T-helper 2 cell treated with Interferon-gamma antibody and Interleukin-4, amounts not matched to agents 100 ng/mL and 5 ng/mL, for 36 hours (primary cell): ENCODE data around the gene RNPS1. TPM values are rescaled to one million over a fixed set of nuclear protein-coding genes. Genes with fewer than 3 reads are reported as not detected.

ENCODE experiments used
- intact Hi-C: fragments of 100-400 bp; cut with micrococcal nuclease; formaldehyde crosslinking; loops from one replicate; pipeline ENCODE4 v1.15.1; 2023
- total RNA-seq: library from RNA; stranded (reverse); gene quantifications from 2 replicates; pipeline ENCODE4 v1.2.3, GENCODE V29; 2022

Gene RNPS1, protein sequence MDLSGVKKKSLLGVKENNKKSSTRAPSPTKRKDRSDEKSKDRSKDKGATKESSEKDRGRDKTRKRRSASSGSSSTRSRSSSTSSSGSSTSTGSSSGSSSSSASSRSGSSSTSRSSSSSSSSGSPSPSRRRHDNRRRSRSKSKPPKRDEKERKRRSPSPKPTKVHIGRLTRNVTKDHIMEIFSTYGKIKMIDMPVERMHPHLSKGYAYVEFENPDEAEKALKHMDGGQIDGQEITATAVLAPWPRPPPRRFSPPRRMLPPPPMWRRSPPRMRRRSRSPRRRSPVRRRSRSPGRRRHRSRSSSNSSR
- total RNA-seq: 299 and 307 TPM in 2 replicates

DNA sequence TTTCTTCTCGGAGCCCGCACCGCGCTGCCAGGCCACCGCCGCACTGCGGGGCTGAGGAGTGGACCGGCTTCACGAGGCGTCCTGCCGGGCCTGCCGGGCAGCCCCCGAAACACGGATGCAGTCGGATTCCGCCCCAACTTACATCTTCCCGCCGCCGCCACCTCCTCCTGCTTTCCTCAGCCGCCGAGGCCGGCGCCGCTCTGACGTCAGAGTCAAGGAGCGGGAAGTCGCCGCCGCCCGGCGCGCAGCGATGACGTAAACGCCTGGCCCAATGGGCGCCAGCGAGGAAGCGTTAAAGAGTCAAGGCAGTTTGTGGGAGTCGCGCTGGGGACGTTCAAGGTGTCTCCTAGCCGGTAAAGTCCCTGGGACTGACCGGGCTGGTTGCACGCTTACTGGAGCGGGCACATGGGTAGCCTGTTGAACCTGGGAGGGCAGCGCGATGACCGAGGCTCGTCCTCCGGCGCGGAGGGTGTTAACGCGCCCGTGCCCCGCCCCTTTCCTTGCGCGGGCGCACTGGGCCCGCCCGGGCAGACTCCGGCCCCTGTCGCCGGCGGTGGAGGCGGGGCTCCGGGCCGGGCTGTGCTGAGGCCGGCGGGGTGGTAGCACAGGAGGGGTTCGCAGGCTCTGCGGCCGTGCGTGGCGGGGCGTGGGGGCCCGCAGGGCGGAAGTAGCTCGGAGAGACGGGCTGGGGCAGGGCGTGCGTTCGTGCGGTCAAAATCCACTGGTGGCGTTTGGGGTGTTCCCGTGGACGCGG is at the start of gene RNPS1:
RNPS1 (minus strand) TSS at position 214 of the 754 bp plus-strand sequence. CDS start 3,483 bp downstream, outside the sequence.
- intact Hi-C loops: loop anchor here (2.0 kb wide), 2 partner anchors 53 to 161 kb away; partner anchors contain the start of genes CCNF and PGP

DNA sequence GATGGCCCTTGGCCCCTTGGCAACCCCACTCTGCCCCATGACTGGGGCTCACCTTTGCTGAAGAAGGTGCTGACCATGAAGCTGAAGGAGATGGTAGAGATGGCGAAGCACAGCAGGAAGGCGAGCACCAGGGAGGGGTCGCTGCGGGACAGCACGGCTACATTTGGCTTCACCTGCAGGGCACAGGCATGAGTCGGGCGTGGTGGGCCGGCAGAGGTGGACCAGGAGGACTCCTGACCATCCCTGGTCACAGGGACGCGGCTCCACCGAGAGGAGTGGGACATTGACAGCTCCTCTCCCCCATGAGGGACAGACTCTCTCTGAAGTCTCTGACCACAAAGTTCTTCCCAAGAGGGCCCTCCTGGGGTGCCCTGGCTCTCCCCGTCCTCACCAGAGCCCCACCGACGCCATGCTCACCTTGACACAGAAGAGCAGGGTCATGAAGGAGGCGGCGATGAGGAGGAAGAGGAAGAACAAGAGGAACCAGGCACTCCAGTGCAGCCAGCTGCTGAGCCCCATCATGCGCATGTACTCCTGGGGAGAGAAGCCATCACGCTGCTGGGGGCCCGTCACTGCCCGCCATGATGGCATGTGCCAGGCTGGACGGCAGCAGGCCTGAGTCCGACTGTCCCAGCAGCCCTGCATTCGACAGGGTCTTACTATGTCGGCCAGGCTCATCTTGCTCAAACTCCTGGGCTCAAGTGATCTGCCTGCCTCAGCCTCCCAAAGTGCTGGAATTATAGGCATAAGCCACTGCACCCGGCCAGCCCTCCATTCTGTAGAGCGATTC is 49.5 kb upstream of the RNPS1 start:
- intact Hi-C loops: no loop called here

DNA sequence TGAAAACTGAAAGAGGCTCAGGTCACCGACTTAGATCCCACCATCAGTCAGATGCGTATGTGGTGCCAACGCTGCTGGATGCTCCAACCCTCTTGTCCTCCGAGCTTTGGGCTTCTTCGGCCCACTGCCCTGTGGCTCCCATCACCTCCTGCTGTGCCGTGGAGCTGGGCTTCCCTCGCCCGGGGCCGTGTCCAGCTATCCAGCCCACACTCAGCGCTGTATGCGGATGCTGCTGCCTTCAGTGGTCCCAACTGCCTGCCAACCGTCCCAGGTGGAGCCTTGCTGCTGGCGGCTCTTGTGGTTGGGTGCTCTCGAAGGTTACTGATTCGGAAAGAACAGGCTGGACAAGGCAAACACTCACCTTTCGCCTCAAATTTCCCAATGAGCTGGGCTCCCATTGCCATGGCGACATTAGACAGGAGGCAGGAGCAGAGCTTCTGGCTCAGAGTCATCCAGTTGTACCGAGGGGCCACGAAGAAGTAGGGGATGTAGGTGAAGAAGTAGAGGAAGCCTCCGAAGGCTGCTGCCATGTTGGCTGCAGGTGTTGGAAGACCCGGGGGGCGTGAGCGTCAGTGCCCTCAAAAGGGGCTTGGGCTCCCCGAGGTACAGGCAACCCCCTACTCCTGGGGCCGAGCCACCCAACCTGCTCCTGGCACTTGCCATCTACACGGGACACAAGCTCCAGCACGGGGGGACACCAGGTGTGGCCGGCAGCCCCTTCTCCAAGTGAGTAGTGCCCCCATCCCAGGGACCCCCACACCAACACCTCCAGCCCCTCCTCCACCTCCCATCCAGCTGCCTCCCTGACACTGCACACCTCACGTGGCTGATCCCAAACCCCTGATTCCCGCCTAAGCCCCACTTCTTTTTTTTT is 40.4 kb upstream of the RNPS1 start:
- intact Hi-C loops: no loop called here

DNA sequence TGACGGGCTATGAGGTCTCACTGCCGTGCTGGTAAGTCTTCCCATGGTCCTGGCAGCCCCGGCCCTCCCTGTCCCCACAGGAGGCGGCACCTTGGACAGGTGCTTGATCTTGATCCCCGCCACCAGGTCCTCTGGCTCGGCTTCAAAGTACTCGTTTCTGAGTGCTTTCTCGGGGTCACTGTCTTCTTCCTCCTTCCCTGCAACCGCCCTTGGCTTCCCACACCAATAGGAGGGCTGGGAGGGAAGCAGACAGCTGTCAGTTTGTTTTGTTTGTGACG is 31.9 kb upstream of the RNPS1 start:
- intact Hi-C loops: no loop called here

DNA sequence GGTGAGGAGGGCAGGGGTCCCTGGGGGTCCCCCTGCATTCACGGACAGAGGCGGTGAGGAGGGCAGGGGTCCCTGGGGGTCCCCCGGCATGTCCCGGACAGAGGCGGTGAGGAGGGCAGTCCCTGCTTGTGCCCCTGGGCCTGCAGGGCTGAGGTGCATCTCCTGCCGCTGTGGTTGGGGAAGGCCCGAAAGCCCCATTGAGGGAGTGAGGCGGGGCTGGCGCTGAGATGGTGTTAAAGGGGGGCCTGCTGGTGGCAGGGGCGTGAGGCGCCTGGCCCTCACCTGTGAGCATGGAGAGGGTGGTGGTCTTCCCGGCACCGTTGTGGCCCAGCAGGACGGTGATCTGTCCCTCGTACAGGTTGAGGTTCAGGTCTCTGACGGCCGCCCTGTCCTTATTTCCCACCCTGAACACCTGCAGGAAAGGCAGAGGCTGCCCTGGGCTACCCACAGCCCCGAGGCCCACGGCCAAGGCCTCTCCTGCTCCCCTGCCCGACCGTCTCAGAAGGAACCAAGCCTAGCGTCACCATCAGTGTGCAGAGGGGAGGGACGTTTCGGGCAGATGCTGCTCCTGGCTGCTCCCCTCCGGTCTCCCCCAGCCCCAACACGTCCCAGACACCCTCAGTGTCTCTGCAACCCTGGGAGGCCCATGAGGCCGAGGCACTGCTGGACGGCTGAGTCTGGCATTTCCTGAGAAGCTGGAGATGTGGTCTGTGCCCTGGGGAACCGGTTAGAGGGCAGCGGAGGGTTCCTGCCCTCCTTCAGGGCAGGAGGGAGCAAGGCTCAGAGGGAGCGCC is 31.4 kb upstream of the RNPS1 start:
- intact Hi-C loops: no loop called here

DNA sequence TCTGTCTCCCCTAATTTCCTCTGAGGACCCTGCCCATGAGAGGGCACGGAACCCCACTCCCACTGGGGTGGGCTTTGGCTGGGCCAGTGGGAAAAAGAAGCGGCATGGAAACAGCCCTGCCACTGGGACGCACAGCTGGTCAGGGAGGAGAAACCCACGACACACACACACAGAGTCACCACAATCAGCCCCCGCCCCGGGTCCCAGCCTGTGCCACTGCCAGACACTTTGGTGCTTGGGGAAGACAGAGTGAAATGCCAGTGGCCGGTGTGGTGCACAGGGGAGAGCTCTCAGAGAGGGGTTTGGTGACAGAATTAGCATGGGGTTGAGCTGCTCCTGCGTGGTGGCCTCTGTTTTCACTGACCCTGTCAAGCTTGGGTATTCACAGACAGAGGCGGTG is 30.7 kb upstream of the RNPS1 start:
- intact Hi-C loops: no loop called here

DNA sequence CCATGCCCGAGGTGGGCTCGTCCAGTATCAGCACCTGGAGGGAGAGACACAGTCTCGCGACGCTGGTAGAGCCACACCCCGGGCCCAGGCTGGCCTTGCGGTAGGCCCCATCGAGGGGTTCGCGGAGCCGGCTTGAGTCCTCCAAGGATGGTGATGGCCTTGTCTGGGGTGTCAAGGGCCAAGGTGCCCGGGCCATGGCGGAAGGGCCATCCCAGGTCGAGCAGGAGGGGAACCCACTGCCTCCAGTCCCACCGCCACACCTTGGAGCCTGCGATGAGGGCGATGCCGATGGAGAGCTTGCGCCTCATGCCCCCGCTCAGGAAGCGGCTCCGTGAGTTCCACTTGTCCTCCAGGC is 29.6 kb upstream of the RNPS1 start:
- intact Hi-C loops: no loop called here

DNA sequence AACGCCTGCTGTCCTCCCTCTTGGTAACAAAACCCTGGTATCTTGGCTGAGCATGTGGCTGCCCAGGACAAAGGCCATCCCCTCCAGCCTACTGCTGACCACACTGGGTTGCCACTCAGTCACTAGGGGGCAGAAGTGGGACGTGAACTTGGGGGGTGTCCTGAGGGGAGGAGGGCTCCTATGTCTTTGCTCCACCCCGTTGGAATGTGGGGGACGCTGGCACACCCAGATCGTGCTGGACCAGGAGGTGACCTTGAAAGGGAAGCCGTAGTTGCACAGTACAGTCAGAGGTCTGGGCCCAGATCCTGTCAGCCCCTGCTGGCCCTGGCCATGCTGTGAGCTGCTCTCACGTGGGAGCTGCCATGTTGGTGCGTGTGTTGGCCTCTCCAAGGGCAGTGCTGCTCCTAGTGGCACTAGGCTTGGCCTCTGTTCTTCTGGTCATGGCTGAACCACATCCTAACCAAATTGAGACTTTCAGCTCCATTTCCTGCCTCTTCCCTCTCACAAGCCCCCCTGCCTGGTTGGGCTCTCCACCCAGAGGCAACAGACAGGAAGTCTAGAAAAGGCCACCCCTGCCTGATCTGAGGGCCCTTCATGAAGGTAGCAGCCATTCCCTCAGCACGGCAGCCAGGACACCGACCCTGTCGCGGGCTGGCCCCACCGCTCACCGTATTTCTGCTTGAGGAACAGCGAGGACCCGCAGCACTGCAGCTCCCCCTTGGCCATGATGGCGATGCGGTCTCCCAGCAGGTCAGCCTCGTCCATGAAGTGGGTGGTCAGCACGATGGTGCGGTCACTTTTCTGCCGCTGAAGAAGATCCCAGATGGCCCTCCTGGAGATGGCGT is 29.0 kb upstream of the RNPS1 start:
- intact Hi-C loops: no loop called here

DNA sequence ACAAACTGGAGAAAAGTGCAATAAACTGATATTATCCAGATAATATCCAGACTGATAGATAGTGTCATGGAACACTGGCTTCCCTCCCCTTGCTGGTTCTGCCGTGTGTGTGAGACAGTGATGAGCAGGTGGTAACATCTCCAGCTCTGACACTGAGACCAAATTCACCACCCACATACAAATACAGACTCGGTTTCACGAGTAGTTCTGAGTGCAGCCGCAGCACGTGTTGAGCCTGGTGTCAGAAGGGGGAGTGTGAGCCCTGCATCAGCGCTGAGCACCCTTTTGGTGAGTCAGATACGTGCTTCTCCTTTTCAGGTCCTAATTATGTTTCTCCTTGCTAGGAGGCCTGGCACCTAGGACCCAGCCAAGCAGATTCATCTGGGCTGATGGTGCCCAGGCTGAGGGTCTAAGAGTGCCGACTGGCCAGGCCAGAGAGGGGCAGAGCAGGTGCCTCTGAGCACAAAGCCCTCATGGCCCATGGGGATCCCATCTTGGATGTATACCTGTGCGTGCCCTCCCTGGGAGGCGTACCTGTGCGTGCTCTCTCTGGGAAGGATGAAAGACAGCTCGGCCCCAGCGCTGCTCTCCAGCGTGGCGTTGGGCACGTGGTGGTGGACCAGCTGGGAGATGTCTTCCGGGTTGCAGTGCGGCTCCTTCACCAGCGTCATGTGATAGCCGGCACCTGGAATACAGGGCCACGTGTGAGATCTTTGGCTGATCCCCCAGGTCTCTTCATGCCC is 27.3 kb upstream of the RNPS1 start:
- intact Hi-C loops: no loop called here

DNA sequence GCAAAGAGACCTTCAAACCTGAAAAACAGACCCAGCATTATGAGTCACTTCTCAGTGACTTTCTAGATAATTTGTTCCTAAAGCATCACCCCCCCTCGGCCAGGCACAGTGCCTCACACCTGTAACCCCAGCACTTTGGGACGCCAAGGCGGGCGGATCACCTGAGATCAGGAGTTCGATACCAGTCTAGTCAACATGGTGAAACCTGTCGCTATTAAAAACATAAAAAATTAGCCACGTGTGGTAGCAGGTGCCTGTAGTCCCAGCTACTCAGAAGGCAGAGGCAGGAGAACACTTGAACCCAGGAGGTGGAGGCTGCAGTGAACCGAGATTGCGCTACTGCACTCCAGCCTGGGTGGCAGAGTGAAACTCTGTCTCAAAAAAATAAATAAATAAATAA is 24.3 kb upstream of the RNPS1 start:
- intact Hi-C loops: no loop called here

DNA sequence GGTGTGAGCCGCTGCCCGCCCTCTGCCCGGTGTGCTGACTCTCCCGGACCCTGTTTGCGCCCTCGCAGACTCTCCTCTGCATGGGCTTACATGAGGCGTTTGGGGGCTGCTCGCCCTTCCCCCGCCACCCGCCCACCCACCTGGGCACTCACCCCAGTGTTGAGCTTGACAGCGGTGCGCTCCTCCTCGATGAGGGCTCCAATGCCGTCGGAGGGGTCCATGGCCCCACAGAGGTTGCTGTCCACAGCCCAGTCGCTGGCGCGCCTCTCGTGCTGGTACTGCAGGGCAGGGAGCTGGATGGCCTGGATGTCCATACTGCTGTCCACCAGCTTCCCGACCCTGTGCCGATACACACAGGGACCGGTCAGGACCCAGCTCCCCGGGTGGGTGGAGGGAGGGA is 21.4 kb upstream of the RNPS1 start:
- intact Hi-C loops: no loop called here

DNA sequence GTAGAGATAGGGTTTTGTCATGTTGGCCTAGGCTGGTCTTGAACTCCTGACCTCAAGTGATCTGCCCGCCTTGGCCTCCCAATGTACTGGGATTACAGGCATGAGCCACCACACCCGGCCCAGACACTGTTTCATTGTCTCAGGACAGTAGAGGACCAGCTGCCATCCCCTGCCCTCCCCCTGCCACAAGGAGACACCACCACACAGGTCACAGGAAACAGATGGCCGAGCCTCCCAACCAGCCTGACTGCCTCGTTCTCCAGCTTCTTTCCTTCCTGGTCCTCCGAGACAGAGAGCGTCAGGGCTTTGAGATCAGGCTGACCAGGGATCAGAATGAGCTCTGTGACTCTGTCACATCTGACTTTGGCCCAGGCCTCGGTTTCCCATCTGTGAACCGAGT is 20.8 kb upstream of the RNPS1 start:
- intact Hi-C loops: no loop called here

DNA sequence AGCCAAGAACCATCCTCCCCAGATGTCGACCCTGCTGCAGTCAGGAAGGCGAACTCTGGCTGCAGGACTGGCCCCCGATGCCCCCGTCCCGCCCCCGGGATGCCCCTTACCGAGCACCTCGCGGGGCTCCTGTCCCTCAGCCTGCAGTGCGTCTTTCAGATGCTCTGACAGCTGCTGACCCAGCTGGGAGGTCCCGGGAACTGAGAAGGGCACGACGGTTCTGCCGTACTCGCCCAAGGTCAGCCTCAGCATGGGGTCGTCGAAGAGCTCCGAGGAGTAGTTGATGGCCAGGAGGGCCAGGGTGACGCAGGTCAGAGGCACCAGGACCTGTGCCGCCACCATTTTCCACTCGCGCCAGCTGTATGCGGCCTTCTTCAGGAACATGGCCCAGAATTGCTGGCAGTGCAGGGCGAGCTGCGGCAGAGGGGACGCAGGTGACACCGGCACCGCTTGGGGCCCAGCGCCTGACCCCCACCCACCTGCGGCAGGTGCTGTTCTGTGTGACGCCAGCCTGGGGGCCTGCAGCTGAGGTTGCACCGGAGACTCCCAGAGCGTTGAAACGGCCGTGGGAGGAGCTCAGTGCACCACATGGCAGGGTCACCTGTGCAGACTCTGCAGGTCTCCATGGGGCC is 20.1 kb upstream of the RNPS1 start:
- intact Hi-C loops: no loop called here

DNA sequence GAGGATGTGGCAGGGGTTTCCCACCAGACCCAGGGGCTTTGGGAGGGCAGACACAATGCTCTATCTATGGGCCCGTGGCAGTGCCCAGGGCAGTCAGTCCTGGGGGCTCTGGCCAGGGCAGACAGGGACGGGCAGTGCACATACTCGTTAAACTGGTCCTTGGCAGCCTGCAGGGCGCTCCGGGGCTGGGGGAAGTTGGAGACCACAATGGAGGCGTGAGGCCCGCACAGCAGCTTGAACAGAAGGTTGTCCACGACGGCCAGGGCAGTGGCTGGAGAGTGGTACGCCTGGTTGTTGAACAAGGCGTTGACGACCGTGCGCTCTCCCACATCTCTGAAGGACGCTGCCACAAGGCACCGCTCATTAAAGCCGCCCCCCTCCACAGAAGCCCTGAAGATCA is 18.6 kb upstream of the RNPS1 start:
- intact Hi-C loops: no loop called here

DNA sequence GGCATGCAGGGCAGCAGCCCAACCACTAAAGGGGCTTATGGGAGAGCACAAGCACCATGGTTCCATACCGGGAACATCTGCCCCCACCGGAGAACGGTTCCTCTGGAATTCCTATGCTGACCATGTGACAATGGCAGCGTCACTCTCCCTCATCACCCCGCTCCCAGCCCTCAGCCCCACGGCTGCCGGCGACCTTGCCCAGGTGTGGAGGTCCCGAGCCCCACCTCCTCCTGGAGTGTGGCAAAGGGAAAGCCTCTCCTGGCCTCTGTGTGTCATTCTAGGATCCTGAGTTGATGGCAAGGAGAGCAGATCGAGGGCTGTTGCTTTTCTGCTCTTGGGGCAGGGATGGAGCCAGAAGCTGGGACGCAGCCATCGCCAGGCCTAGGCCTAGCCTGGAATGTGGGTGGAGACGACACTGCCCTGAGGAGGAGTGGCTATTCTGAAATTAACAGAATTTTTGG is 17.8 kb upstream of the RNPS1 start:
- intact Hi-C loops: no loop called here

DNA sequence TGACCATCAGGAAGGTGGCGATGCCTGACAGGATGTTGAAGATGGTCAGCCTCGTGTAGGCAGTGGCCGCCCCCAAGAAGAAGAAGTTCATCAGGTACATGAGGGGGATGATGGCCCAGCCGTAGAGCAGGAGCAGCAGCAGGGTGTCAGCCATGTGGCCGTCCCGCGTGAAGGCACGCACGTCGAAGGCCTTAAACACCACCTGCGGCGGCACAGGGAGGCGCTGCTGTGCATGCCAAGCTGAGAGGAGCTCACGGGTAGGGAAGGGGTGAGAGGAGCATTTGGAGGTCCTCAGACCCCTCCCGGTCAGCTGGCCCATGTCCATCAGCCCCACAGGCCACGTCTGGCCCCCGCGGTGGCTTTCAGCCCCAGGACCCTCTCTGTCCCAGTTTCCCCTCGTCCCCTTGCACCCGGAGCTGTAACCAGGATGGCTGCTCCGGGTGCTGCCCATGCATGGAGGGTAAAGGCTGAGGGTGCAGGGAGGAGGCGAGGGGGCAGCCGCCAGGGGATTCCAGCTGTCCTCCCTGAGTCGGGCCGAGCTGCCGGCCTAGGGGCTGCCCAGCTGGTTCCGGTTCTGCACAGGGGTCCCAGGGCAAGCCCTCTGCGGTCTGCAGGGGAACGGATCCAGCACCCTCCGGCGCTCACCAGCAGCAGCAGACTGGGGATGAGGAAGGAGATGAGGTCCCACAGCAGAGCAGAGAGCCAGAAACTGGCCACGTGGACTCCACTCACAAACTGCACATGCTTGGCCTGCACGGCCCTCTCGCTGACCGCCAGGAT is 17.1 kb upstream of the RNPS1 start:
- intact Hi-C loops: no loop called here

DNA sequence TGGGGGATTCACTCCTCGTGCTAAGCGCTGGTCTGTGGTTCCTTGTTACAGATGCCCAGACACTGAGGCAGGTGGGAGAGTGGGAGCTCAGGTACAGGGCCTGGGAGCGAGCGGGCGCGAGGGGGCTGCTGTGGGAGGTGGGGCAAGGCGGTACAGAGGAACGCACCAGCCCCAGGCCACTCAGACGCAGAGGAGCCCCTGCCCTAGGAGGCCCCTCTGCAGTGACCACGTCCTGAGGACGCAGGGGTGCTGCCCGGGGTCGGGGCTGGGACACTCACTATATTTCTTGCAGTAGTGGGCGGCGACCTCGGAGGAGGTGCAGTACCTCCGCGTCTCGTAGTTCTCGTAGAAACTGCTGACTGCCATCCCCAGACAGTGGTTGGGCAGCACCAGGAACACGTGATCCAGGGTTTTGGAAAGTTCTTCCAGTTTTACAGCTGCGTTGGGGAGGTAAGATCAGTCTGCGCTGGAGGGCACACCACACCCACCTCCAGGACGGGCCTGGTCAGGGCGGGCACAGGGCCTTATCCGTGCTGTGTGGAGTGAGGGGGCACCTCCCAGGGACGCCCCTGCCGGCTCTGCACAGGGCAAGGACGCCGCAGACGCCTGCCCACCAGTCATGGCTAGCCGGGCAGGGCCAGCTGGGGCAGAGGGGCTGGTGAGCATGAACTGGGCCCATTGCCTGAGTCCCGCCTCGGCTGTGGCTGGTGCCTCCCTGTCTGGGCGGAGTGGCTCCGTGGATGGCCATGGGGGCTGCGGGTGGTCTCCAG is 16.3 kb upstream of the RNPS1 start:
- intact Hi-C loops: no loop called here
